HG03159 (cell line): ENCODE data around the gene RNF126.

Experiments used
- ATAC-seq: cut with Tn5 transposase; IDR thresholded peaks from one replicate; pipeline ENCODE4 v1.9.1; 2021; ENCODE audit warnings: mild to moderate bottlenecking, moderate library complexity; ENCODE audit not compliant: unreplicated experiment

RNF126 gene

DNA sequence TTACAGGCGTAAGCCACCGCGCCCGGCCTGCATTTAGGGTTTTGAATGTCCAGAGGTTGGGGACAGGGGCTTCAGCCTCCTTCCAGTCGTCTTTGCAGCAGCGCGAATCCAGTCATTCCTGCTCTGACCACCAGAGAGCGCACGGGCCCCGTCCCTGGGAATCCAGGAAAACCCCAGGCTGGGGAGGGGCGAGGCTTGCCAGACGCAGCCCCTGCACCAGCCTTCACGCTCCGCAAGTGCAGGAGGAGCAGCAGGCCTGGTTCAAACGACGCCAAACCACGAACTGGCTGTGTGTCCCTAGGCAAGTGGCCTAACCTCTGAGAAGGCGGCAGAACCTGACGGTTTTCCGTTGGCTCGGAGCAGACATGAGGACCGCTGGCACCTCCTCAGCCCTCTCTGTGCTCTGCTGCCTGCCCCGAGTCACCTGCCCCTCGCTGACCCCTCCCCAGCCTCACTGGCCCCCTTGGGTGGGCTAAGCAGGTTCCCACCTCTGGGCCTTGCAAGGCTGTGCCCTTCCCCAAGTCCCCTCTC lies 2.0 kb upstream of the RNF126 start:
- ATAC-seq = no peak

DNA sequence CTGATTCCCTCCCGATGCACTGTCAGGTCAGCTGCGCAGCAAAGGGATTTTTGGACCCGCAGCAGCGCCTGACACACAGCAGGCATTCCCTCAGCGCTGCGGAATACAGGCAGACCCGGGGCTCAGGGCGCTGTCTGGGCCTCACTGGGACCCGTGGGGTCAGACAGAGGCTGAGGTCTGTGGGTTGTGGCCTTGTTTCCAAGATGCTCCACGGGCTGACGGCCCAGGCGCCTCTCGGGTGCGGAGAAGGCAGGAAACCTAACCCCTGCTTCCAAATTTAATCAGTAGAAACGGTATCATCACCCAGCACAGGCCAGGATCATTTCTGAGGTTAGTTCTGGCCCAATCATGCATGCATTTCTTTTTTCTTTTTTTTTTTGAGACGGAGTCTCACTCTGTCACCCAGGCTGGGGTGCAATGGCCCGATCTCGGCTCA lies 686 bp upstream of the RNF126 start:
- no peak for ATAC-seq

DNA sequence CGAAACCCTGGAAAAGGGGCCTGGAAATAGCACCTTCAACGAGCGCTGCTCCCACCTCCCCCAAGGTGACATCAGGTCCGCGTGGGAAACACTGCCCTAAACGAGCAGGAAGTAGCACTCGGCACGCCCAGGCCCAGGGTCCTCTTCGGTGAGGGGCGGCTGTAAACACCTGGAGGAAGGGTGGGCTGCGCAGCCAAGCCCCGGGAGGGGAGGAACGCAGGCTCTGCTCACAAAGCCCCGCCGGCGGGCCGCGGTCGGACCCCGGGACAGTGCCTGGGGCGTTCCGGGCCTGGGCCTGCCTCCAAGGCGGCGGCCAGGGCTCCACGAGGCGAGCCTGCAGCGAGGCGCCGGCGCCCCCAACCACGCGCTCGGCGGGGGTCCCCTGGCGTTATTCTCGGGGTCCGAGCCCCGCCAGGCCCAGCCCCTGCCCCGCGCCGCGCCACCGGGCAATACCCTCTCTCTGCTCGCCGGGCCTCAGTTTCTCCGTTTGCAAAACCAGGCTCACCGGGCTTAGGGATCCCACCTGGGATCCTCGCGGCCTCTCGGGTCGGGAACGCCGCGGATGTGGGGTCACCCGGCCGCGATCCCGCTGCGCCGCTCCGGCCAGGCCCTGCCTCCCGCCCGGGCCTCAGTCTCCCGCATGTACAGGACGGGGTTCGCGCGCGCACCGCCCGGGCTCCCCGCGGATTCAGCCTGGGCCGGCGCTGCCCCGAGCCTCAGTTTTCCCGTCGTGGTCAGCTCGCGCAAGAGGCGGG lies 630 bp downstream of the RNF126 start:
- ATAC-seq = no peak

DNA sequence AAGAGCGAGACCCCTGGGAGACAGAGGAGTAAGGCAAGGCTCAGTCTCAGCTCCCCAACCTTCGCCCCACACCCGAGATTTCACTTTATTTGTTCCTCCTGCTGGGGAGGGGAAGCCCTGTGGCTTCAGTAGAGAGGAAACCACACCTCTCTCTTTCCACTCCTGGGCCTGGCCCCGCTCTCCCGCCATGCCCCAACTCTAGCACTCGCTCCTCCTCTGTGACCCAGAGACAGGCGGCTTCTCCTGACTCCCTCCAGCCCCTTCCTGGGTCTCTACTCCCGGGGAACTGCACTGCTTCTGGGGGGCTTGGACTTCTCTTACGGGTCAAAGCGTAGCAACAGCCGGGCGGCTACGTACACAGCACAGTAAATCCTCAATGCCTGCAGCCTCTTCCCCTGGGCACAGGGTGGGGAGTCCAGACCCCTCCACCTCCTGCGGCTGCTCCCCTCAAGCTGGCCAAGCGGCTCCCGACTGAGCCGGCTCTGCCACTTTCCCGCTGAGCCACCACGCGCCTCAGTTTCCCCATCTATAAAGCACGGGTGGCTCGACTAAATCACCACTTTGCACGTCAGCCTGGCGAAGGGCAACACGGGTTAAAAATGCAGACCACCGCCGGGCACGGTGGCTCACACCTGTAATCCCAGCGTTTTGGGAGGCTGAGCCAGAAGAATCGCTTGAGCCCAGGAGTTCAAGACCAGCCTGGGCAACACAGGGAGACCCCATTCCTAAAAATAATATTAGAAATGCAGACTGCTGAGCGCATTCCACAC lies 1.4 kb downstream of the RNF126 start:
- no peak for ATAC-seq

DNA sequence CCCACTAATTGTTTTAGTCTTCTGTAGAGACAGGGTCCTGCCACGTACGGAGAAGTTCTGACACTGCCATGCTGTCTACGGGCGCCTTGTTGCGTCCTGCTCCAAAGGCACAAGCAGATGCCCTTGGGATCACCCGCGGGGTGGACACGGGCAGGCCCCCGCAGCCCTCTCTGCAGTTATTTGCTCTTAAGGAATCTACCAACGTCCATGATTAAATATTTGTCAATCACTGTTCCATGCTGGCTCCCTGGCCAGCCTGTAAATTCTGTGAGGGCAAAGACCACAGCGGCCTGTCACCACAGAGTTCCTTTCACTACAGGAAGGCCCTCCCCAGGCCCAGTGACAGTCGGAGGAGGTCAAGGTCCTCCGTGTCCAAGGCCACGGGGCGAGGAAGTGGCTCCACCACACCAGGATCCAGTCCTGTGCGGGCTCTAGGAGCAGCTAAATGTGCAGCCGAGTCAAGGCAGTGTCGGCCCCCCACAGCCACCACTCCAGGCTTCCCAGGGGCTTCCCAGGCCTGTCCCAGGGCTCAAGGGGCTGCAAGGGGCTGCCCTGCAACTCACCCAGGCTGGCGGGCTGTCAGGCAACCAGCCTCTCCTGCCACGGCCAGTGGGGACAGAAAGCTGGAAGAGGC lies 2.1 kb downstream of the RNF126 start:
- ATAC-seq = no peak

DNA sequence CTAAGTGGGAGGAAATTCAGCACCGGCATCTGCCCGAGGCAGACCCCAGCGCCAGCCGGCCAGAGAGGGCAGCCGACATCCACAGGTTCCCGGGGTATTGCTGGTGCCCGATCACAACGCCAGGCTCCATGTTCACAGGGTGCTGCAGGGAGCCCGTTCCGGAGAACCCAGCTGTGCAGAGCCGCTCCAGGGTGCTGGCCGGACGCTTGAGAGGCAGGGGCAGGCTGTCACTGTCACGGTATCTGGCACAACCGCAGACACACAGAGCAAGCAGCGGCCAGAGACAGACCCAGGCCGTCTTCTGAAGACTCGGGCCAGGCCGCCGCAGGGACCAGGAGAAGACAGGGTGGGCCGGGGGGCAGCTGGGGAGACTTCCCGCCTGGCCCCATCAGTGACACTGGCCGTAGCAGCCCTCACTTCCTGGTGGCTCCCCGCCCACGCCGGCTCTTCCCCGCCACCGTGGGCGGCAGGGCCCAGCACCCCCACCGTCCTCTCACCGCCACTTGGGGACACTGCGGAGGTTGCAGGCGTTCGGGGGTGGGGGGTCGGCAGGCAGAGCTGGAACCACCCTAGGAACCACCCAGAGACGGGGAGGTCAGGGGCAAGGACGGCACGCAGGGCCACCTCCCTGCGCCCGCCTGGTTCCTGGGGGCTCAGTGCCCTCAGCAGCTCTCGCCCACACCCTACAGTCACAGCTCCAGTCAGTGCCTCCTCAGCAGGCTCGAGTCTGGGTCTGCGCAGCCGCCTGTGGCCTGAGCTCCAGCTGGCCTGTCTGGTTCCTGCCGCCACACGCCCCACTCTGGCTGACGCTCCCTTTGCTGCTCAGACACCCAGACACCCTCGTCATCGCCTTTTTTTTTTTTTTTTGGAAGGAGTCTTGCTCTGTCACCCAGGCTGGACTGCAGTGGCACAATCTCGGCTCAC lies 3.8 kb downstream of the RNF126 start:
- no peak for ATAC-seq

DNA sequence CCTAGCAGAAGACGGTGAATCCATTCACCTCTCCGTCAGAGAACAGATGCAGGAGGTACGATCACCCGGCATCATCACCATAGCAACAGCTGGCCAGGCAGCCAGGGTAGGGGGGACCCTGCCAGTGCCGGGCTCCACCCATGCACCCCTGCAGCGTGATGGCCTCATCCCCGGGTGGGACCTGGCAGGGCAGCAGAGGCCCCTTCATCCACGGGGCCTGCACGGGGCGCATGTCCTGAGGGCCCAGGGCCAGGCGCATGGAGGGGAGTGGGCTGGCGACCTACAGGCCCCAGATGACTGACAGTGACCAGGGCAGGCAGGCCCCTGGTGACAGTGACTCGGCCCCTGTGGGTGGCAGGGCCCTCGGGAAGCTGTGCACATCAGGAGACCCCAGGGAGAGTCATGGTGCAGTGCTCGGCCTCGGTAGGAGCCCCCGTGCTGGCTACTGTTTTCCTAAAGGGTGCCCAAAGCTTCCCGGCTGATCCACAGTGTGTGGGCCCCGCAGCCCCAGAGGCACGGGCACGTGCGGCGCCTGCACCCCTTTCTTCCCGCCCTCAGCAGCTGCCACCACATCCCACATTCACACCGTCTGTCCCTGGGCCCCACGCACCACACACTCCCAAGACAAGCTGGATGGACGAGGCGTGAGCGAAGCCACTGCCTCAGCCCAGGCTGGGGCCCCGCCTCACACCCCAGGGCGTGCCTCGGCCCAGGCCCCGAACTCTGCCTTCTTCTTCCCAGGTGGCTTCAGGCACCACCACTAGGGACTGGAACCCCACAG lies 4.8 kb downstream of the RNF126 start:
- ATAC-seq = no peak

DNA sequence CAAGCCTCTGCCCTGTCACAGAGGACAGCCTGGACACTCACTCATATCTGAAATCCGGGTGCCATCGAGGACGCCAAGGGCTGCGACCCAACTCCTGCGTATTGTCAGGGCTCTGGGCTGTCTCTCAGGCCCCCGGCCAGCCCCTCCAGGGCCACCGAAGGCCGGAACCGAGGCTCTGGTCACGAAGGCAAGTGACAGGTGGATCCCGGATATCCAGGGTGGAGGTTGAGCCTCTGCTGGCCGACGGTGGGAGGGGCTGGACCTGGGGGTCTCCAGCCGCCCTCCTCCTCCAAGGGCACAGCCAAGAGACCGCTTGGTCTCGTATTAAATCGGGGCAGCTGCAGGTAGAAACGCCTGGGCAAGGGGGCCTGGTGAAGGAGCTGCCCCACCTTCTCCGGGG lies 5.4 kb downstream of the RNF126 start:
- ATAC-seq = no peak

DNA sequence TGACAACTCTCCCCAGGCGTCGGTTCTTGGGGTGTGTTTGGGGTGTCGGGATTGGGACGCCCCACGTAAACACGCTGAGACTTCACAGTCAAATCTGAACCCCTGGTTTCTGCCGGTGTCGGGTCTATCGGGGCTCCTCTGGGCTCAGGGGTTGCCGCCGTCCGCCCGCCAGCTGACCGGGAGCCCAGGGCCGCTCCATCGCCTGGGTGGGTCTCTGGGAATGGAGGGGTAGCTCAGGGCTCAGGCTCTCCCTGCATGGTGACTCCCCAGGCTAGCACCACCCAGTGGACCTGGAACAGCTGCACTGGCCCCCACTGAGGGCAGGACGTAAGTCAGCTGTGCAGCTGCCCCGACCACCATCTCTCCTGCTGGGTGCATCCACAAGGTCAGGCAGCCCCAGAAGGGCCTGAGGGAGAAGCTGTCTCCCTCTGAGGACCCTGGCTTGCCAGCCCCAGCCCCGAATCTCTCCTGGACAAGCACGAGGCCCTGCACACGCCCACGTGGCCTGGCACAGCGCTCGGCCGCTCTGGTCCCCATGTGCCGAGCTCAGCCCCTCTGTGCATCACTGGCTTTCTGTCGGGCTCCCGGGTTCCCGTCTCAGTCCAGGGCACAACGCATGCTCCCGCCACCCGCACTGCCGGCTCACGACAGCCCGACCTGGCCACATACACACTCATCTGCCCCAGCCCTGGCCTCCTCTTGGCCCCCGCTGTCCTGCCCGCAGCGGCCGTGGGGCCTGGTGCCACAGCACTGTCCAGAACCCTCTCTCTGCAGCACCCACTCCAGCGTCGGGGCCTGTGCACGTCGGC lies 6.1 kb downstream of the RNF126 start:
- ATAC-seq = no peak

DNA sequence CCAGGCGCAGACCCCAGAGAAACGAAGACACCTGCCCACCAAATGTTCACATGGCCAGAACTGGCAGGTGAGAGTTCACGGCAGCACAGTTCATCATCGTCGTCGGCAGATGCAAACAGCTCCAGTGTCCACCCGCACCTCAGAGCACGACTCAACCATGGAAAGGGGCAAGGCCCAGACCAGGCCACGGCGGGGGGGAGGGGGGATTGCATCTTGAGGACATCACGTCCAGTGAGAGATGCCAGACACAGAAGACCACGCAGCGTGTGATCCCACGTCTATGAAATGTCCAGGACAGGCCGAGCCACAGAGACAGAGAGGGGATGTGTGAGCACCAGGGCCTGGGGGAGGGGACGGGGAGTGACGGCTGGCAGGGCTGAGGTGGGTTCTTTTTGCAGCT lies 7.3 kb downstream of the RNF126 start:
- no peak for ATAC-seq

DNA sequence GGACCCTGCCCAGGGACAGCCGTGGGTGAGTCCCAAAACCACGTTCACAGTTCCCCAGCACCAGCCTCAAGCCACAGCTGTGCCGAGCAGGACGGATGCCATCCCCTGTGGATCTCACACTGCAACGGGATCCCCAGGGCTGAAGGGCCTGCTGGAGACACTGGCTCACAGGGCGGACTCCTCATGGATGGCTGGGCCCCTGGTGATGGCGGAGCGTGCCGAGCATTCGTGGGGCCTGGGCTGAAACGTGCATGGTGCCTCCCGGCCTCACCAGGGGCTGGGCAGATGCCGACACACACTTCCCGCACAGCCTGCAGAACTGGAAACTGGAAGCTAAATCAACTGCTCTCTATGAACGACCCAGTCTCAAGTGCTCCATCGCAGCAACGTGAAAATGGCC lies 9.6 kb downstream of the RNF126 start:
- ATAC-seq = no peak

DNA sequence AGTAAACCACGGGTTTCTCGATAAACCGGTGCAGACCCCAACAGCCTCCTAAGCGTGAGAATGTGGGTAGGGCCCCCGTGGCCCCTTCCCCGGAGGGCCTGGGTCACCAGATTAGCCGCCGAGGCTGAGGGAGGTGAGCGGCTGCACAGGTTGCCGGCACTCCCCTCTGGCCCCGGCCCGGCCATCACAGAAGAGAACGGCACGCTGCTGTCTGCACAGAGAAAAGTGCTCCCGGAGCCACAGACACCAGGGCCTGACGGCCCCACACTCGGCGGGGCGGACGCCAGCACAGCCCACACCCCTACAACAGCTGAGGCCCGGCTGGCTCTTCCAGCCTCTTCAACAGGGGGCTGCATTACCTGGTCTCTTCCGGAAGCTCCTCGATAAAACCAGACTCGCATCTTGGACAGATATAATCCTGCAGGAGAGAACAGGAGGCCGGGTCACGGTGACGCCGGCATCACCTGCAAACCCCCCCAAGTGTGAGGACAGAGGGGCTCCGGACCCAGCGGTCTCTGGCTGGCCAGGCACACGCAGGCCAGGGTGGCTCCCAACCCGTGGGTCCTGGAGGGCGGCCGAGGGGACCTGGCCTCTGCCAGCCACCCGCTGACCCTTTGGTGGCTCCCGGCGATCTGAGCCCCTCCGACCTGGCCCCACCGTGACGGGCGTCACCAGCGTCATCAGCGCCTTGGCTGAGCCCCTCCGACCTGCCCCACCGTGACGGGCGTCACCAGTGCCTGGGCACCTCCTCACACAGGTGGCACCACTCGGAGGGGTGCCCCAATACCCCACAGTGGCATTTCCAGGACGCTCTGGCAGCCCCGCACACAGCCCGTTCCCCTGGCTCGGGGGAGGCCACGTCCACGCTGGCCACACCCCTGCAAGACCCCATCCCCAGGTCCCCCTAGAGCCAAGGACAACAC lies 10.3 kb downstream of the RNF126 start:
- ATAC-seq = no peak

DNA sequence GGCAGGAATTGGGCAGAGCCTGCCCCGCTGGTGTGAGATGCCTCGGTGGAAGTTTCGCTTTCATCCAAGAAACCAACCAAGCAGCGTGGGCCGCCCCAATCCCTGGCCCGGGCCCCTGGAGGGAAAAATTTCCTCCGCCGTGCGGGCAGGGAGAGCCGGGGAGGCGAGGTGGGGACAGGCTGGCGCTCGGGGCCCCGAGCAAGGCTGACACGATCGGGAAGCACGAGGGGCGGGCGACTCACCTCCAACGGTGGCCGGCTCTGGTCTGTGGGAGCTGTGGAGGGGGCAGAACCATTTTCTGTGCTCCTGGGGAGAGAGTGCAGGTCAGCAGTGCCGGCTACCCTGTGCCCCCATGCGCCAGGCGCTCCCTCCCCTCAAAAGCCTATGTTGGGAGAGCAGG lies 11.0 kb downstream of the RNF126 start:
- no peak for ATAC-seq

DNA sequence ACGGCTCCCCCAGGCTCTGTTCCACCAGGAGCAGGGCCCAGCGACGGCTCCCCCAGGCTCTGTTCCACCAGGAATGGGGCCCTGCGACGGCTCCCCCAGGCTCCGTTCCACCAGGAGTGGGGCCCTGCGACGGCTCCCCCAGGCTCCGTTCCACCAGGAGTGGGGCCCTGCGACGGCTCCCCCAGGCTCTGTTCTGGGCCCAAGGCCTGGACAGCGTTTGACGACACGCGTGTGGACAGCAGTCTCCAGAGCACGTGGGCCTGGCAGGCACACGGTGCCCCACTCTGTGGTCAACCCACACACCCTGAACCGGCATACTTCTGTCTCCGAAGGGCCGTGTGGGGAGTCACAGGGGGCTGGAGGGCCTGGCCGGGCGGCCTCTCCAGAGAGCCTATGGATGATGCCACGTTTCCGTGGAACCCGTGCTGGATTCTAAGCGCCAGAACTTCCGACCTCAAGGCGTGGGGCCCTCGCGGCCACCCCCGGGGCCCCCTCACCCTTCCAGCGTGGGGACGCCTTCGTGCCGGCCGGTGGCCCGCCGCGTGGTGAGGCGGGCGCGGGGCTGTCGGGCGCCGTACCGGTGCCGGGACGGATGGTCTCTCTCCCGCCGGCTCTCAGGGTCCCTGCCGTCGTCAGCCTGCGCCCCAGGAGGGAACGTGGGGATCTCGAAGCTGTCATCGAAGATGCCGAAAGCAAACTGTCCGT lies 11.7 kb downstream of the RNF126 start:
- no peak for ATAC-seq

DNA sequence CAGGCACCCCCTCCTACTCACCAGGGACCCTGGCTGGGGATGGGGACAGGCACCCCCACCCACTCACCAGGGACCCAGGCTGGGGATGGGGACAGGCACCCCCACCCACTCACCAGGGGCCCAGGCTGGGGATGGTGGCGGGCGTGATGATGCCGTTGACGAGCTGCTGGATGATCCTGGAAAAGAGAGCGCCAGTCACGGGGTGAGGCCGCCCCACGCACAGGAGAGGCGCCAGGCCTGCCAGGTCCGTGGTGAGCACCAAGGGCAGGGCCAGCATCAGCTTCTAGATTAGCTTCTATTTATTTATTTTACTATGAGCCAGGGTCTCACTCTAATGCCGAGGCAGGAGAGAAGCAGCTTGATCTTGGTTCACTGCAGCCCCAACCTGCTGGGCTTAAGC lies 12.9 kb downstream of the RNF126 start:
- ATAC-seq = no peak

DNA sequence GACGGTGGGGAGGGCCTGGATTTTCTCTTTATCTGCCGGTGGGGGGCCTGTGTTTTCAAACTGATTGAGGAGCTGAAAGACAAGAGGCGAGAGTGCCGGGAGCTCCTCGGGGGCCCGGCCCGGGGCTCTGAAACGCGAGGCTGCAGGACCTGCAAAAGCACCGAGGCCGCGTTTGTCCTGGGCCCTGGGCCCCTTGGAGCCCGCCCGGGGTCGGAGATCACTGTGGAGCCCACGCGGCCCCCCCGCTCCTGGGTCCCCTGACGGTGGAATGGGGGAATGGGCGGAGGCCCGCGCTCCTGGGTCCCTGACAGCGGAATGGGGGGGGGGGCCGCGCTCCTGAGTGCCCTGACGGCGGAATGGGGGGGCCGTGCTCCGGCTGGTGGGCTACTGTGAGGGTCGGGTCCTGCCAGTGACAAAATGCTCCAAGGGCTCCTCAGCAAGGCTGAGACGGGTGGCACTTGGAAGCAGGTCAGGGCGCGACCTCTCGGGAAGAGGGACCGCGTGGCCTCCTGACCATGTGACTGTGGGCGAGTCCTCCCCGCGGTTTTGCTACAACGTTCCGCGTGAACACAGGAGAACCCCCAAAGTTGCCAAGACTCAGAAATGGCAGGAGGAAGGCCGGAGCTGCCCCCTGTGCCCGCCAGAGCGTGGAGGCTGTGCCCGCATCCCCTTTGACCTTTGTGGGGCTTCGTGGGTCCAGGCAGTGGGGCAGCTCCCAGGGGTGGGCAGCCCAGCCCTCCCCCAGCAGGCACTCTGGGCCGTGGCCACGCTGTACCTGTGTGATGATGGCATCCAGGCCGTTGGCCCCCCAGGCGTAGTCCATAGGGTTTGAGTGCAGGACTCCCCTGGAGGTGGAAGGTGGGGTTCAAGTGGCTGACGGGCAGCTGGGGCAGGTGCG lies 13.9 kb downstream of the RNF126 start:
- ATAC-seq = no peak
